Spinal cord (tissue), 10 donors: Measurements from ENCODE around the gene MAGEB1. TPM values are rescaled to one million over a fixed set of nuclear protein-coding genes. Genes with fewer than 3 reads are reported as not detected.

Source experiments
- DNase-seq, 6 donors: peaks; one replicate each; pipeline versions ENCODE4 v3.0.0 to v3.0.0-alpha.2; 2013 to 2015; ENCODE audit warnings: low spot score in 6 of 6, low read depth in 4 of 6
- H3K27ac ChIP-seq: one replicate; pipeline ENCODE4 v1.5.1; 2013; ENCODE audit warnings: low read depth, low read length, control low read depth
- H3K27me3 ChIP-seq: one replicate; pipeline ENCODE4 v1.6.1; 2013; ENCODE audit warnings: low read length; ENCODE audit not compliant: control insufficient read depth, insufficient read depth
- H3K36me3 ChIP-seq: one replicate; pipeline ENCODE4 v1.6.1; 2013; ENCODE audit warnings: low read length; ENCODE audit not compliant: control insufficient read depth, insufficient read depth
- H3K4me1 ChIP-seq: one replicate; pipeline ENCODE4 v1.6.1; 2013; ENCODE audit warnings: low read length; ENCODE audit not compliant: control insufficient read depth, insufficient read depth
- H3K4me3 ChIP-seq: one replicate; pipeline ENCODE4 v1.5.1; 2013; ENCODE audit warnings: low read depth, low read length, control low read depth
- H3K9me3 ChIP-seq: one replicate; pipeline ENCODE4 v1.6.1; 2013; ENCODE audit warnings: low read length; ENCODE audit not compliant: control insufficient read depth, insufficient read depth
- WGBS: methylation state at CpG from one replicate; pipeline ENCODE4 v1.1.5; 2013; ENCODE audit warnings: missing lambda C conversion rate; ENCODE audit not compliant: insufficient coverage; 5-methylcytosine and 5-hydroxymethylcytosine counted together
- polyA plus RNA-seq, 2 donors: library from polyadenylated mRNA; unstranded; fragments of 120-200 nt; gene quantifications; one replicate each; pipeline ENCODE4 v1.2.1, GENCODE V29; 2013; ENCODE audit not compliant: insufficient read length in 2 of 2
- total RNA-seq, 2 donors: library from RNA; depleted of rRNA in 1 of 2; stranded (reverse); fragments of 120-200 nt in 1 of 2; fragments of >200 nt in 1 of 2; gene quantifications; one replicate each; pipeline versions ENCODE4 v1.2.3 to v1.2.4, GENCODE V29; 2013 to 2014
- donor health status: healthy.

Gene MAGEB1
- total and polyA plus RNA-seq, 4 donors: not detected

- H3K9me3 ChIP-seq: no peaks in the 10 kb centered on the region
- no peaks in the 10 kb centered on the region for H3K36me3 ChIP-seq
- no peaks in the 10 kb centered on the region for H3K4me1 ChIP-seq
- H3K4me3 ChIP-seq: no peak within 1 kb of the TSS
- DNase-seq: no peak
- no peak within 1 kb of the TSS for H3K27ac ChIP-seq
- 86% methylated on average over 8 of the region's 10 CpGs for WGBS
- peaks cover 2% of the 10 kb centered on the region for H3K27me3 ChIP-seq
These were observed 5.1 kb upstream of the MAGEB1 start, which contains the start of gene MAGEB4 for GRCh38 chrX:30241724-30242415. Gene MAGEB4 (plus strand): TSS chrX:30242000. CDS start chrX:30242136, 136 bp downstream.

GRCh38 chrX:30248854-30249253 is 1.9 kb downstream of the MAGEB1 start:
- peaks cover 2% of the 10 kb centered on the region for H3K27me3 ChIP-seq
- no peak overlapping the region for H3K27ac ChIP-seq
- H3K4me1 ChIP-seq: no peaks in the 10 kb centered on the region
- H3K4me3 ChIP-seq: no peak overlapping the region
- no peaks in the 10 kb centered on the region for H3K36me3 ChIP-seq
- no peak for DNase-seq
- no peaks in the 10 kb centered on the region for H3K9me3 ChIP-seq
- 61% methylated on average over 2 of the region's 4 CpGs for WGBS

- no peaks in the 10 kb centered on the region for H3K36me3 ChIP-seq
- no peaks in the 10 kb centered on the region for H3K9me3 ChIP-seq
- no peak for DNase-seq
- H3K4me3 ChIP-seq: no peak overlapping the region
- H3K27ac ChIP-seq: no peak overlapping the region
- no peaks in the 10 kb centered on the region for H3K4me1 ChIP-seq
- no peaks in the 10 kb centered on the region for H3K27me3 ChIP-seq
- 100% methylated on average over 1 of the region's 1 CpG for WGBS
These were observed 6.3 kb downstream of the MAGEB1 start for GRCh38 chrX:30253257-30253656.

DNA sequence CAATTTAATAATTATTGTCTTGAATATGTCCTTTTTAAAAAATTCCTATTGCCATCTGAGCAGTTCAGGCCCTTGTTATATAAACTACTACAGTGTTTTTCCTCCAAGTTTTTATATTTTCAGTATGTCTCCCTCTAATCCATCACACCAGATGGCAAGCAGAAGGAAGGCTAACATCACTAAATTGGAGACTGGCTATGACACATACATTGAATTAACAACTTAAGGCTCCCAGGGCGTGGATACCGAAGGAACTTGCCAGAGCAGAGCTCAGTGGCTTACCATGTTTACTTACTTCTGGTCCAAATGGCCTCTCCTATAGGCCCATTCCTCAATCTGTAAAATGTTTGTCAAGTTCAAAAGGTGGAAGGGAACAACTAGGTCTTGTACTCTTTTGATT is 13.0 kb downstream of the MAGEB1 start:
- peak in 1 of 6 donors; percentile 29 for DNase-seq
- no peaks in the 10 kb centered on the region for H3K9me3 ChIP-seq
- H3K27ac ChIP-seq: no peak overlapping the region
- WGBS: no CpG with 5 or more reads among the region's 2 CpGs
- H3K36me3 ChIP-seq: no peaks in the 10 kb centered on the region
- H3K4me1 ChIP-seq: no peaks in the 10 kb centered on the region
- H3K27me3 ChIP-seq: no peaks in the 10 kb centered on the region
- H3K4me3 ChIP-seq: no peak overlapping the region

GRCh38 chrX:30261012-30261411 is 14.1 kb downstream of the MAGEB1 start:
- H3K9me3 ChIP-seq: no peaks in the 10 kb centered on the region
- no peak for DNase-seq
- no peaks in the 10 kb centered on the region for H3K4me1 ChIP-seq
- H3K27me3 ChIP-seq: no peaks in the 10 kb centered on the region
- H3K27ac ChIP-seq: no peak overlapping the region
- no peak overlapping the region for H3K4me3 ChIP-seq
- H3K36me3 ChIP-seq: no peaks in the 10 kb centered on the region

DNA sequence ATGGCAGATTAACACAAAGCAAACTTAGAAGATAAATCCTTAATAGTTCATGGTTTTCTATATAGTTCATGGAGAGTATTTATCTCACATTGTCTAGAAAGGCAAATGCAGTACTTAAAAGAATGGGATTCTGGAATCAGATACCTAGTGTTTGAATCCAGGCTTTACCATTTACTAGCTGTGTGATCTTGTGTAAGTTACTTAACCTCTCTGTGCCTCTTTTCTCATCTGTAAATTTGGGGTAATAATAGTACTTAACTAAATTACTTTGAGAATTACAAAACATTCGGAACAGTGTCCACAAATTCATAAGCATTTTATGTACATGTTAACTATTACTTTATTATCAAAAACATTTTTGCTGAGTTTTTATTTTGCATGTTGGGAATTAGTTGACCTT is 15.8 kb downstream of the MAGEB1 start:
- WGBS: no CpG with 5 or more reads among the region's 1 CpG
- Histone ChIP-seq H3K9me3 (no peaks in the 10 kb centered on the region), H3K4me1 (no peaks in the 10 kb centered on the region), H3K27ac (no peak overlapping the region), H3K4me3 (no peak overlapping the region), H3K36me3 (no peaks in the 10 kb centered on the region), H3K27me3 (no peaks in the 10 kb centered on the region)
- DNase-seq: no peak

DNA sequence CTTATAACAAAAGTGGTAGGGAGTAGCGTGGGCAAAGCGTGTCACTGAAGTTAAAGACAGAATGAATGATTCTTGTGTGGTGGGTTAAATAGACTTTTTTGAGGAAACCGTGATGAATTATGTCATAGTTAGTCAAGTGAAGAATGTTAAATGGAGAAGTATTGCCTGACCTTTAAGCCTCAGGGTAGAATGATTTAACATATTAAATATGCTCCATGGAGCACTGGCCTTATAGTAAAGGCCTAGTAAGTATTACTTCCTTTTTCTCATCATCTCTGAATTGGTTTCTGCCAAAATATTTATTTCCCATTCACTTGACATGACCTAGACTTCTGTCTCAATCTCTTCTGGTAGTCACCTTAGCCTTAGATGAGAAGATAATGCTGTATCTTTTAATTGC is 23.7 kb downstream of the MAGEB1 start:
- H3K9me3 ChIP-seq: no peaks in the 10 kb centered on the region
- no peak for DNase-seq
- H3K27me3 ChIP-seq: no peaks in the 10 kb centered on the region
- no peak overlapping the region for H3K27ac ChIP-seq
- no peaks in the 10 kb centered on the region for H3K4me1 ChIP-seq
- no peak overlapping the region for H3K4me3 ChIP-seq
- H3K36me3 ChIP-seq: no peaks in the 10 kb centered on the region
- 73% methylated on average over 3 of the region's 3 CpGs for WGBS

DNA sequence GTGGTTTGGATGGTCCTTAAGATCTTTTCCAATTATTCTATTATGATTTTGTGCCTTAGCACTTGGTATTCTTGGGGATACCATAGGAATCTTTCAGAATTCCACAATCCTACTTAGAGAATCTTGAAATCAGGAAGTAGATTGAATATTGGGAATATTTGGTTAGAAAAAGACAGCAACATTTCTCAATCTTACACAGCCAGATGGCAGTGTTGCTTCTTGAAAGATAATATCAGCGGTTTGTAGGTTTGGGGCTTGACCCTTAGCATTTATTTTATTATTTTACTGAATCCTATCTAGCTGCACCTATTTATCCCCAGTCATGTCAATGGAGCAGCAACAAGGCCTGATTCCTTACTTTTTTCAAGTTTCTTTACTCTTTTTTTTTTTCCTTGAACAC is 28.6 kb downstream of the MAGEB1 start:
- Histone ChIP-seq H3K9me3 (no peaks in the 10 kb centered on the region), H3K4me3 (no peak overlapping the region), H3K27ac (no peak overlapping the region), H3K27me3 (no peaks in the 10 kb centered on the region), H3K4me1 (no peaks in the 10 kb centered on the region), H3K36me3 (no peaks in the 10 kb centered on the region)
- no CpG with 5 or more reads among the region's 1 CpG for WGBS
- DNase-seq: peak in 3 of 6 donors; percentile 2 to 30 (median 2)

DNA sequence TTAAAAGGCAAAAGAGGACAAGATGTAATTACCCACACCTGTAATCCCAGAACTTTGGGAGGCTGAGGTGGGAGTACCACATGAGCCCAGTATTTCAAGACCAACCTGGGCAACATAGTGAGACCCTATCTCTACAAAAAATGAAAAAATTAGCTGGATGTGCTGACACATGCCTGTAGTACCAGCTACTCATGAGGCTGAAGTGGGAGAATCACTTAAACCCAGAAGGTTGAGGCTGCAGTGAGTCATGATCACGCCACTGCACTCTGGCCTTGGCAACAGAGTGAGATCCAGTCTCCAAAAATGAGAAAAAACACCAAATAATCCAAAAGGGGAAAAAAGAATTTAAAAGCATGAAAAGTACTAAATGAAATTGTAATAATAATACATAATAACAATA is 31.4 kb downstream of the MAGEB1 start:
- DNase-seq: no peak
- H3K27me3 ChIP-seq: no peaks in the 10 kb centered on the region
- H3K4me1 ChIP-seq: no peaks in the 10 kb centered on the region
- H3K36me3 ChIP-seq: no peaks in the 10 kb centered on the region
- no CpG with 5 or more reads among the region's 1 CpG for WGBS
- no peak overlapping the region for H3K4me3 ChIP-seq
- no peaks in the 10 kb centered on the region for H3K9me3 ChIP-seq
- H3K27ac ChIP-seq: no peak overlapping the region

DNA sequence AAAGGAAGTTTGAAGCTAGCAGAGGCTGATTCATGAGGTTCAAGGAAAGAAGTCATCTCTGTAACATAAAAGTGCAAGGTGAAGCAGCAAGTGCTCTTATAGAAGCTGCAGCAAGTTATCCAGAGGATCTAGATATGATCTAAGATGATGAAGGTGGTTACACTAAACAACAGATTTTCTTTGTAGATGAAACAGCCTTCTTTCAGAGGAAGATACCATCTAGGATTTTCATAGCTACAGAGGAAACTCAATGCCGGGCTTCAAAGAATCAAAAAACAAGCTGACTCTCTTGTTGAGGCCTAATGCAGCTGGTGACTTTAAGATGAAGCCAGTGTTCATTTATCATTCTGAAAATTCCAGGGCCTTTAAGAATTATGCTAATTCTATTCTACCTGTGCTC is 33.5 kb downstream of the MAGEB1 start:
- Histone ChIP-seq H3K9me3 (no peaks in the 10 kb centered on the region), H3K27ac (no peak overlapping the region), H3K36me3 (no peaks in the 10 kb centered on the region), H3K27me3 (no peaks in the 10 kb centered on the region), H3K4me3 (no peak overlapping the region), H3K4me1 (no peaks in the 10 kb centered on the region)
- no peak for DNase-seq
- 100% methylated on average over 1 of the region's 1 CpG for WGBS
